Endothelial cell of umbilical vein (primary cell): ENCODE measurements around the gene HSD17B4.

Source experiments
- MYC ChIP-seq: IDR thresholded peaks from one replicate; pipeline ENCODE4 v1.6.1; 2011; ENCODE audit warnings: mild to moderate bottlenecking, low read depth, low read length
- POLR2A ChIP-seq: IDR thresholded peaks from 2 replicates; pipeline ENCODE4 v1.6.1; 2012; ENCODE audit warnings: low read depth, mild to moderate bottlenecking, control low read depth, low read length

GRCh38 chr5:119427060-119427459, 25.2 kb upstream of the HSD17B4 start:
- no peak for TF ChIP-seq POLR2A
- no peak for TF ChIP-seq MYC
